ENCODE results near the gene USP28.
"Not testable (repeated sequence)": the region's sequence is repeated elsewhere in the genome, so short reads cannot be mapped to it uniquely, and the experiment has no call there.

Gene USP28

GRCh38 chr11:113774174-113774503 lies 101.2 kb downstream of the USP28 start:
- in situ Hi-C loops (cut with MboI; ENCODE audit: low sequenced_read_pairs) = no loop called here

- in situ Hi-C loops (cut with MboI; ENCODE audit: low sequenced_read_pairs) = no loop called here
Measured at GRCh38 chr11:113773416-113774173, 101.8 kb downstream of the USP28 start, which contains the start of gene ZW10. Gene ZW10, minus strand, starts transcription at chr11:113773692. Its CDS starts 26 bp downstream, at chr11:113773666.

GRCh38 chr11:113773092-113773415 lies 102.3 kb downstream of the USP28 start:
- in situ Hi-C loops (cut with MboI; ENCODE audit: low sequenced_read_pairs) = no loop called here

DNA sequence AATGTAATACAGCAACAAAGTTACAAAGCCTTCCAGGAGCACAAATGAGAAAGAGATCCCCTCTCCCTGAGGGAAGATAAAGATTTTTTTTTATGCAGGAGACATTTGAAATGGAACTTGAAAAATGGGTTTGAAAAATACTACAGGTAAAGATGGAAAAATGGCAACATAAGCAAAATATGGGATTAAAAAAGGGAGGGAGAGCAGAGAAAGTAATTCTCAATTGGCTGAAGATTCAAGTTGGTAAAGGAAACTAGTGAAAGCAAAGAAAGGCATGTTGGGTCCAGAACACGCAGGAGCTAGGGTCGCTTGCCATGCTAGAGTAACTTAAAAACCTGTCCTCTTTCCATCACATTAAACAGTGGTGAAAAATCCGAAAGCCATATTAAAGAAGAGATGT lies 103.4 kb downstream of the USP28 start:
- in situ Hi-C loops (cut with MboI; ENCODE audit: low sequenced_read_pairs) = no loop called here

DNA sequence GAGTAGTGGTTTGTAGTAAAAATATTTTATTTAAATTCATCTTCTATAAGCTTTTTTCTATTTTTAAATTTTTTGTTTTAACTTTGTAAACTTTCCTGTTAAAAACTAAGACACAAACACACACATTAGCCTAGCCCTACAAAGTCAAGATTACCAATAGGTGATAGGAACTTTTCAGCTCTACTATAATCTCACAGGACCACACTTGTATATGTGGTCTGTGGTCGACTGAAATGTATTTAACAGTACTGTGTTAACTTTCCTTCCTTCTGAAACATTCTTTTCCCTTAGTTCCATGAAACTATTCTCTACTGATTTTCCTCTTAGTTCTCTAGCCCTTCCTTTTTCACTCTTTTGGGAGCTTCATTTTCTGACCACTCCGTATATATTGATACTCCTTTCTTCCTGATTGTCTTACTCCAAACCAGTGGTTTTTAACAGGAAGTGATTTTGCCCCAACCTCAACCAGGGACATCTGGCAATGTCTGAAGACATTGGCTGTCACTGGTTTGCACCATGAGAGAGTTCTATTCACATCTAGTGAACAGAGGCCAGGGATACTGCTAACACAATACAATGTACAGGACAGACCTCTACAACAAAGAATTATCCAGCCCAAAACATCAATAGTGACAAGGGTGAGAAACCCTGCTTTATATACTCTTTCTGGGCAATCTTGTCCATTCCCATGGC lies 110.7 kb downstream of the USP28 start:
- in situ Hi-C loops (cut with MboI; ENCODE audit: low sequenced_read_pairs) = no loop called here

DNA sequence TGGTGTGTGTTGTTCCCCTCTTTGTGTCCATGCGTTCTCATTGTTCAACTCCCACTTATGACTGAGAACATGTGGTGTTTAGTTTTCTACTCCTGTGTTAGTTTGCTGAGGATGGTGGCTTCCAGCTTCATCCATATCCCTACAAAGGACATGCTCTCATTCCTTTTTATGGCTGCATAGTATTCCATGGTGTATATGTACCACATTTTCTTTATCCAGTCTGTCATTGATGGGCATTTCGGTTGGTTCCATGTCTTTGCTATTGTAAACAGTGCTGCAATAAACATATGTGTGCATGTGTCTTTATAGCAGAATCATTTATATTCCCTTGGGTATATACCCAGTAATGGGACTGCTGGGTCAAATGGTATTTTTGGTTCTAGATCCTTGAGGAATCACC lies 112.3 kb downstream of the USP28 start:
- in situ Hi-C loops (cut with MboI; ENCODE audit: low sequenced_read_pairs) = not testable (repeated sequence)

DNA sequence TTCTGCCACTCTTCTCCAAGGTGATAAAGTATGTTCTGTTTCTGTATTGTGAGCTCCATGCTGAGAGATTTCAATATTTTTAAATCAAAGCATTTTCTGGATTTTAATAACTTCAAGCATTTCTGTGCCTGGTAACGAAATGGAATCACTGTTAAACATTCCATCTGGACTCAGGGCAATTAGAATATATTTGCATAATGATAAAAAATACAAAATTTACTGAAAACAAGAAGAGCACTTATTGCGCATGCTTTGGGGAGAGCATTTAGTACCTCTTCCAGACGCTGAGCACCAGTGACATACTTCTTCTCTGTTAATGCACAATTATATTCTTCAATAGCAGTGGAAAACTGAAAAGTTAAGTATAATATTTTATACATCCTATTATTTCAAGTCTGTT lies 115.1 kb downstream of the USP28 start:
- in situ Hi-C loops (cut with MboI; ENCODE audit: low sequenced_read_pairs) = no loop called here

DNA sequence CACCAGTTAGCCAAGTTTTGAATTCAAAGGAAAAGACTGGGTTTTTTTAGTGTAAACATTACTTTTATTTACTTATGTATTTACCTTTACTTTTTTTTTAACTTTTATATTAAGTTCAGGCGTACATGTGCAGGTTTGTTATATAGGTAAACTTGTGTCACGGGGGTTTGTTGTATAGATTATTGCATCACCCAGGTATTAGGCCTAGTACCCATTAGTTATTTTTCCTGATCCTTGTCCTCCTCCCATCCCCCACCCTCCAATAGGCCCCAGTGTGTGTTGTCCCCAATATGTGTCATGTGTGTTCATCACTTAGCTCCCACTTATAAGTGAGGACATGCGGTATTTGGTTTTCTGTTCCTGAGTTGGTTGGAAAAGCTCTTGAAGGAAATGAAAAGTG lies 122.4 kb downstream of the USP28 start:
- in situ Hi-C loops (cut with MboI; ENCODE audit: low sequenced_read_pairs) = no loop called here
